ENCODE results near the gene KMT2B. TPM values are rescaled to one million over a fixed set of nuclear protein-coding genes. Genes with fewer than 3 reads are reported as not detected.

Gene KMT2B
- total and polyA plus RNA-seq, 2 of the 8 experiments (the other 6 are each of a cell fraction or from before 2014, with no cell fraction given): 26.7 to 38.6 TPM

DNA sequence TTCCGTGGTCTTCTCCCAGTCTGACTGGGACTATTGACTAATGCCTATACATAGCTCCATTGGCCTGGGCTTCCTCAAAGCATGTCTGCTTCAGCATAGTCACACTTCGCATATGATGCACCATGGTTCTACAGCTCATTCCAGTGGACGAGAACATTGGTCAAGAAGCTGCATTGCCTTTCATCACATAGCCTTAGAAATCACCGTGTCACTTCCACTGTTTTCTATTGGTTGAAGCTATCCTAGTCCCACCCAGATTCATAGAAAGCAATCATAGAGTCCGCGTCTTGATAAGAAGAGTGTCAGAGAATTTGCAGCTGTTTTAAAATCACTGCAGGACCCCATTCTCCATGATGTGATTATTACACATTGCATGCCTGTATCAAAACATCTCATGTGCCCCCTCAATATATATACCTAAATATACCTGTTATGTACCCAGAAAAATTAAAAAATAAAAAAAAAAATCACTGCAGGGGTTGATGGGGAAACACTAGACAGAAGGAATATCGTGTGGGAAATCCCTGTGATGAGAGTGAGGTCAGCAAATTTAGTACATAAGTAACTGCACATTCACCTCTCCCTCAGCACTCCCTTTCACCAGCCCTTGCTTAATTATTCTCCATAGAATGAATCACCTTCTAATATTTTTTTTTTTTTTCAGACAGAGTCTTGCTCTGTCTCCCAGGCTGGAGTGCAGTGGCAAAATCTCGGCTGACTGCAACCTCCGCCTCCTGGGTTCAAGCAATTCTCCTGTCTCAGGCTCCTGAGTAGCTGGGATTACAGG is 55.4 kb downstream of the KMT2B start:
- FAIRE-seq (no peak), DNase-seq (ENCODE audit: low read depth in 1 of 2, low spot score in 2 of 2) (no peak)
- POLR2A ChIA-PET (ENCODE audit: partially characterized antibody): interaction anchor here (0.7 to 1.8 kb wide), 10 partner anchors 8 to 85 kb away, joined by 3 to 9 read pairs (median 4); partner anchors contain the start of genes HSPB6, KMT2B and LIN37
- no peak overlapping the region for H2BK120ac ChIP-seq (replicated peaks; ENCODE audit: low read depth, low read length)
- H3K18ac ChIP-seq (ENCODE audit: extremely low read depth, low read length): no peak overlapping the region
- no peak overlapping the region for H2BK12ac ChIP-seq (ENCODE audit: low read depth, low read length)
- H3K14ac ChIP-seq (ENCODE audit: insufficient read length): no peak overlapping the region
- H3K56ac ChIP-seq (replicated peaks; ENCODE audit: insufficient read length, low read depth, low read length): no peak overlapping the region
- H3K23me2 ChIP-seq (ENCODE audit: low read depth, low read length): peaks cover 4% of the 10 kb centered on the region; the same call in 1 of the 2 replicates
- no peak overlapping the region for H3K4ac ChIP-seq (replicated peaks; ENCODE audit: insufficient read length, low read depth, low read length)
- H2AK5ac ChIP-seq (ENCODE audit: low read depth, low read length): no peak overlapping the region
- H3K9me3 ChIP-seq (ENCODE audit: insufficient read depth in 2 of 2, low read depth in 1 of 2, low read length in 1 of 2): no peaks in the 10 kb centered on the region
- H2BK5ac ChIP-seq (ENCODE audit: low read depth, low read length): no peak overlapping the region
- no peak overlapping the region for H3K23ac ChIP-seq (ENCODE audit: insufficient read length)
- H3K27ac ChIP-seq (ENCODE audit: low read depth, low read length): no peak overlapping the region
- H4K5ac ChIP-seq (ENCODE audit: insufficient read length, low read depth, low read length): no peak overlapping the region
- CTCF ChIA-PET (ENCODE audit: partially characterized antibody): interaction anchor here (0.7 to 1.0 kb wide), 4 partner anchors 13 to 268 kb away, joined by 3 to 4 read pairs (median 4); no protein-coding TSS in a partner anchor
- H3K79me2 ChIP-seq (ENCODE audit: control insufficient read depth in 1 of 2, insufficient read depth in 2 of 2, low read length in 2 of 2): no peaks in the 10 kb centered on the region
- no peak overlapping the region for H2AFZ ChIP-seq (ENCODE audit: low read length)
- H4K91ac ChIP-seq (replicated peaks; ENCODE audit: insufficient read length, low read length): no peak overlapping the region
- H3K4me3 ChIP-seq (ENCODE audit: extremely low read depth in 1 of 4, insufficient read depth in 2 of 4, low read depth in 3 of 4, low read length in 4 of 4): no peak overlapping the region
- H3K36me3 ChIP-seq (ENCODE audit: control insufficient read depth in 2 of 4, insufficient read depth in 4 of 4, low read length in 3 of 4): peaks cover 0 to 3% (median 0%) of the 10 kb centered on the region in 4 experiments; a peak in 1 of 8 replicates
- peaks cover 0 to 8% (median 7%) of the 10 kb centered on the region in 4 experiments; a peak in 3 of 7 replicates for H3K27me3 ChIP-seq (replicated peaks in 1 of 4; ENCODE audit: control insufficient read depth in 3 of 4, extremely low read depth in 1 of 4, insufficient read depth in 3 of 4, low read length in 3 of 4)
- H3K9ac ChIP-seq (replicated peaks in 1 of 4; ENCODE audit: extremely low read depth in 1 of 4, low read depth in 3 of 4, low read length in 3 of 4): no peak overlapping the region
- no peaks in the 10 kb centered on the region; the same call in 1 of the 2 replicates for H3K79me1 ChIP-seq (ENCODE audit: low read depth, low read length)
- whole genome bisulfite sequencing, 2 experiments (ENCODE audit: extremely low coverage in 1 of 2, insufficient coverage in 1 of 2, insufficient read length in 1 of 2, insufficient replicate concordance in 2 of 2, low coverage in 1 of 2, low lambda C conversion rate in 2 of 2, missing lambda C conversion rate in 1 of 2): 85% methylated on average over 9 of the region's 9 CpGs; no CpG with 5 or more reads in 1 of the 2 experiments
- peaks cover 0 to 5% of the 10 kb centered on the region in 2 experiments for H4K20me1 ChIP-seq (replicated peaks in 1 of 2; ENCODE audit: control insufficient read depth in 1 of 2, insufficient read depth in 2 of 2, low read length in 2 of 2)
- H4K8ac ChIP-seq (ENCODE audit: extremely low read depth, insufficient read depth, low read length): no peak overlapping the region
- no peak overlapping the region for H3K4me2 ChIP-seq (ENCODE audit: insufficient read depth in 1 of 2, low read depth in 2 of 2, low read length in 2 of 2)
- H2BK15ac ChIP-seq (ENCODE audit: low read length): no peak overlapping the region
- H2BK20ac ChIP-seq (ENCODE audit: low read length): no peak overlapping the region
- peaks cover 0 to 21% (median 17%) of the 10 kb centered on the region in 4 experiments; a peak in 6 of 7 replicates for H3K4me1 ChIP-seq (replicated peaks in 1 of 4; ENCODE audit: control insufficient read depth in 3 of 4, insufficient read depth in 4 of 4, low read length in 3 of 4)
- TF ChIP-seq BCL11A (IDR thresholded peaks at IDR 0.05; ENCODE audit: low read depth in 2 of 2, low read length in 2 of 2) (no peak), SIRT6 (IDR thresholded peaks at IDR 0.05; ENCODE audit: low read length) (no peak), HDAC2 (IDR thresholded peaks at IDR 0.05; ENCODE audit: borderline replicate concordance in 1 of 2, low read depth in 2 of 2, low read length in 2 of 2) (no peak), RXRA (IDR thresholded peaks at IDR 0.05; ENCODE audit: insufficient read depth, low read depth, low read length) (no peak), TAF1 (IDR thresholded peaks at IDR 0.05; ENCODE audit: low read depth, low read length) (no peak), POLR2AphosphoS5 (IDR thresholded peaks at IDR 0.05; ENCODE audit: low read depth, low read length) (no peak), RBBP5 (IDR thresholded peaks at IDR 0.05; ENCODE audit: borderline replicate concordance, low read depth, low read length) (no peak), TEAD4 (IDR thresholded peaks at IDR 0.05; ENCODE audit: low read depth, low read length) (no peak), CBX8 (IDR thresholded peaks at IDR 0.05; ENCODE audit: borderline replicate concordance, low read depth, low read length) (no peak)

Data from H1 (cell line).